ENCODE data around the gene TRPM1. TPM values are rescaled to one million over a fixed set of nuclear protein-coding genes. Genes with fewer than 3 reads are reported as not detected.

The TRPM1 gene
- total RNA-seq, 2 experiments from 2014 or later = not detected

DNA sequence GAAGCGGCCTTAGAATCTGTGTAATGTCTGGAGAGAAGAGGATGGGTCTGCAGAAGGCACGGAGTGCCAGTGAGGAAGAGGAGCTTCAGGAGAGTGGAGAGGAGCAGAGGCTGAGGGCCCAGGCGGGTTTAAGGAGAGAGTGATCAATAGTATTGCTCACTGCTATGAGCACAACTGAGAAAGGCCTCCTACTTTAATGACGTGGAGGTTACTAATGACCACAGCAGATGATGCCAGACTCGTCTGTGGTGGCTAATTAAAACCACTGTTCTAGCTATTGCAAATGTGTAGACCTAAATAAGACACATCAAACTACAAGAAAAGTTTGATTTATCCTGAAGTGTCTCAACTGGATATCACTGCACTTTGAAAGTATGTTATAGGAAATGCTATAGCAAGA lies 143.3 kb downstream of the TRPM1 start:
- Histone ChIP-seq H3K4me1 (ENCODE audit: insufficient read depth, low read length, poor library complexity, severe bottlenecking) (no peaks in the 10 kb centered on the region), H3K27ac (ENCODE audit: low read depth, low read length, poor library complexity, severe bottlenecking) (no peak overlapping the region), H3K4me2 (ENCODE audit: low read length) (no peak overlapping the region), H3K79me2 (ENCODE audit: insufficient read depth, low read depth, low read length) (no peaks in the 10 kb centered on the region), H2AFZ (ENCODE audit: low read length) (no peak overlapping the region), H3K9me2 (ENCODE audit: insufficient read depth, low read length) (no peaks in the 10 kb centered on the region), H4K20me1 (ENCODE audit: insufficient read depth, low read length) (no peaks in the 10 kb centered on the region), H3K36me3 (ENCODE audit: insufficient read depth, low read length) (peaks cover 31% of the 10 kb centered on the region), H3K9me3 (ENCODE audit: low read length) (no peaks in the 10 kb centered on the region), H3K4me3 (ENCODE audit: low read depth, low read length, poor library complexity, severe bottlenecking) (no peak overlapping the region)
- DNase-seq (ENCODE audit: low spot score) = no peak
- intact Hi-C loops (cut with micrococcal nuclease; ENCODE audit: unreplicated experiment) = no loop called here
- POLR2A ChIA-PET = no interaction called here
- TF ChIP-seq EZH2phosphoT487 (IDR thresholded peaks at IDR 0.05; ENCODE audit: borderline replicate concordance, low read depth, low read length) = no peak
- TF ChIP-seq, protein P1, sequence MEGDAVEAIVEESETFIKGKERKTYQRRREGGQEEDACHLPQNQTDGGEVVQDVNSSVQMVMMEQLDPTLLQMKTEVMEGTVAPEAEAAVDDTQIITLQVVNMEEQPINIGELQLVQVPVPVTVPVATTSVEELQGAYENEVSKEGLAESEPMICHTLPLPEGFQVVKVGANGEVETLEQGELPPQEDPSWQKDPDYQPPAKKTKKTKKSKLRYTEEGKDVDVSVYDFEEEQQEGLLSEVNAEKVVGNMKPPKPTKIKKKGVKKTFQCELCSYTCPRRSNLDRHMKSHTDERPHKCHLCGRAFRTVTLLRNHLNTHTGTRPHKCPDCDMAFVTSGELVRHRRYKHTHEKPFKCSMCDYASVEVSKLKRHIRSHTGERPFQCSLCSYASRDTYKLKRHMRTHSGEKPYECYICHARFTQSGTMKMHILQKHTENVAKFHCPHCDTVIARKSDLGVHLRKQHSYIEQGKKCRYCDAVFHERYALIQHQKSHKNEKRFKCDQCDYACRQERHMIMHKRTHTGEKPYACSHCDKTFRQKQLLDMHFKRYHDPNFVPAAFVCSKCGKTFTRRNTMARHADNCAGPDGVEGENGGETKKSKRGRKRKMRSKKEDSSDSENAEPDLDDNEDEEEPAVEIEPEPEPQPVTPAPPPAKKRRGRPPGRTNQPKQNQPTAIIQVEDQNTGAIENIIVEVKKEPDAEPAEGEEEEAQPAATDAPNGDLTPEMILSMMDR (conservative IDR thresholded peaks at IDR 0.05; ENCODE audit: low read length) = no peak
- no TSS peak for BruUV-seq (replicated peaks)
- CTCF ChIA-PET (ENCODE audit: unreplicated experiment) = no interaction called here

- H3K9me3 ChIP-seq (ENCODE audit: low read length) = no peaks in the 10 kb centered on the region
- ChIA-PET CTCF (ENCODE audit: unreplicated experiment) (no interaction called here), POLR2A (no interaction called here)
- intact Hi-C loops (cut with micrococcal nuclease; ENCODE audit: unreplicated experiment) = no loop called here
- no peak for DNase-seq (ENCODE audit: low spot score)
- TF ChIP-seq EZH2phosphoT487 (IDR thresholded peaks at IDR 0.05; ENCODE audit: borderline replicate concordance, low read depth, low read length) = no peak
- TF ChIP-seq, protein P1 (conservative IDR thresholded peaks at IDR 0.05; ENCODE audit: low read length) = no peak
- no peak overlapping the region for H3K4me2 ChIP-seq (ENCODE audit: low read length)
- no peak overlapping the region for H3K4me3 ChIP-seq (ENCODE audit: low read depth, low read length, poor library complexity, severe bottlenecking)
- peaks cover 43% of the 10 kb centered on the region for H3K36me3 ChIP-seq (ENCODE audit: insufficient read depth, low read length)
- H3K4me1 ChIP-seq (ENCODE audit: insufficient read depth, low read length, poor library complexity, severe bottlenecking) = no peaks in the 10 kb centered on the region
- BruUV-seq (replicated peaks) = no TSS peak
- no peaks in the 10 kb centered on the region for H4K20me1 ChIP-seq (ENCODE audit: insufficient read depth, low read length)
- H3K9me2 ChIP-seq (ENCODE audit: insufficient read depth, low read length) = no peaks in the 10 kb centered on the region
- H2AFZ ChIP-seq (ENCODE audit: low read length) = no peak overlapping the region
- H3K27ac ChIP-seq (ENCODE audit: low read depth, low read length, poor library complexity, severe bottlenecking) = no peak overlapping the region
- no peaks in the 10 kb centered on the region for H3K79me2 ChIP-seq (ENCODE audit: insufficient read depth, low read depth, low read length)
Measured at GRCh38 chr15:30956216-30957124, 145.1 kb downstream of the TRPM1 start.

GRCh38 chr15:30954674-30955073 lies 146.9 kb downstream of the TRPM1 start:
- CTCF ChIA-PET (ENCODE audit: unreplicated experiment) = no interaction called here
- Histone ChIP-seq H3K9me3 (ENCODE audit: low read length) (no peaks in the 10 kb centered on the region), H3K36me3 (ENCODE audit: insufficient read depth, low read length) (peaks cover 58% of the 10 kb centered on the region), H4K20me1 (ENCODE audit: insufficient read depth, low read length) (no peaks in the 10 kb centered on the region), H3K4me2 (ENCODE audit: low read length) (no peak overlapping the region), H3K4me1 (ENCODE audit: insufficient read depth, low read length, poor library complexity, severe bottlenecking) (no peaks in the 10 kb centered on the region), H3K79me2 (ENCODE audit: insufficient read depth, low read depth, low read length) (no peaks in the 10 kb centered on the region), H3K9me2 (ENCODE audit: insufficient read depth, low read length) (no peaks in the 10 kb centered on the region), H2AFZ (ENCODE audit: low read length) (no peak overlapping the region), H3K27ac (ENCODE audit: low read depth, low read length, poor library complexity, severe bottlenecking) (no peak overlapping the region), H3K4me3 (ENCODE audit: low read depth, low read length, poor library complexity, severe bottlenecking) (no peak overlapping the region)
- intact Hi-C loops (cut with micrococcal nuclease; ENCODE audit: unreplicated experiment) = no loop called here
- TF ChIP-seq EZH2phosphoT487 (IDR thresholded peaks at IDR 0.05; ENCODE audit: borderline replicate concordance, low read depth, low read length) = no peak
- TF ChIP-seq, protein P1 (conservative IDR thresholded peaks at IDR 0.05; ENCODE audit: low read length) = no peak
- POLR2A ChIA-PET = no interaction called here
- no TSS peak for BruUV-seq (replicated peaks)
- no peak for DNase-seq (ENCODE audit: low spot score)

Measured in OCI-LY7 (cell line).